ENCODE data around the gene GBA2. TPM values are rescaled to one million over a fixed set of nuclear protein-coding genes. Genes with fewer than 3 reads are reported as not detected.

The GBA2 gene
- total RNA-seq, 2 experiments from 2014 or later, result 19.6 to 23.7 TPM

GRCh38 chr9:35789541-35789940 is 40.5 kb upstream of the GBA2 start:
- H3K4me3 Mint-ChIP-seq, result no peak overlapping the region
- CTCF ChIA-PET, result interaction anchor here (0.6 to 3.6 kb wide), 28 partner anchors 7 to 236 kb away, joined by 3 to 50 read pairs (median 5); partner anchors contain the start of genes CCDC107, FAM221B, HINT2 and RMRP
- no peak overlapping the region for H3K27ac Mint-ChIP-seq
- H3K27me3 Mint-ChIP-seq, result no peaks in the 10 kb centered on the region
- peaks cover 12% of the 10 kb centered on the region for H3K36me3 Mint-ChIP-seq (ENCODE audit: low read depth)
- H3K9me3 Mint-ChIP-seq (ENCODE audit: low read depth), result no peaks in the 10 kb centered on the region
- peaks cover 3% of the 10 kb centered on the region for H3K4me1 Mint-ChIP-seq
- POLR2A ChIA-PET, result no interaction called here
- DNase-seq (no peak), ATAC-seq (no peak)
- intact Hi-C loops (cut with DNase I, micrococcal nuclease), result no loop called here

DNA sequence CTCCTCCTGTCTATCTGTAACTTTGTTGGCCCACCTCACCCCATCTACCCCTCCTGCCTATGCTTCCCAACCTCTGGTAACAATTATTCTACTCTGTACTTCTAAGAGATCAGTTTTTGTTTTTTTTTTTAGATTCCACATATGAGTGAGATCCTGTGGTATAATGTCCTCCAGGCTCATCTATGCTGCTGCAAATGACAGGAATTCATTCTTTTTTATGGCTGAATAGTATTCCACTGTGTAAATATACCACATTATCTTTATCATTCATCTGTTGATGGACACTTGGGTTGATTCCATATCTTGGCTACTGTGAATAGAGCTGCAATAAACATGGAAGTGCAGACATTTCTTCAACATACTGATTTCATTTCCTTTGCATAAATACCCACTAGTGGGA is 34.4 kb upstream of the GBA2 start:
- no peak overlapping the region for H3K4me3 Mint-ChIP-seq
- no peak for DNase-seq
- no peaks in the 10 kb centered on the region for H3K9me3 Mint-ChIP-seq (ENCODE audit: low read depth)
- ATAC-seq, result no peak
- intact Hi-C loops (cut with DNase I, micrococcal nuclease), result no loop called here
- no peaks in the 10 kb centered on the region for H3K27me3 Mint-ChIP-seq
- H3K27ac Mint-ChIP-seq, result no peak overlapping the region
- ChIA-PET CTCF (interaction anchor here (1.0 kb wide), 1 partner anchor 99 kb away, joined by 3 read pairs; no protein-coding TSS in a partner anchor), POLR2A (no interaction called here)
- no peaks in the 10 kb centered on the region for H3K4me1 Mint-ChIP-seq
- peaks cover 26% of the 10 kb centered on the region for H3K36me3 Mint-ChIP-seq (ENCODE audit: low read depth)

DNA sequence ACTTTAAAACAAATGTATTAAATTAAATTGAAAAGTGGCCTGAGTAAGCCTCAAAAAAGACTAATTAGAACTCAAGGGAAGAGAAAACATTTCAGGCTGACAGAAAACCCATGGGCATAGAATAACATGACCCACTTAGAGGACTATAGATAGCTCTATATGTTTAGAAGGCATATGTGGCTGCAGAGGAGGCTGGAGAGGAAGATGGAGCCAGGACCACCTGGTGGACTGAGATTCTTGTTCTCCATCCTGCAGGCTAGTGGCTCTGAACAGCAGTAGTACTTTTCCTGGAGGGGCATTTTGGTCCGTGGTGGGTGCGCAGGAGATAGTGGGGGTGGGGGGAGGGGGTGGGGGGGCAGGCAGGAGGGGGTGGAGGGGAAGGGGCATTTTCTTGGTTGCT is 32.0 kb upstream of the GBA2 start:
- CTCF ChIA-PET, result interaction anchor here (0.5 to 1.1 kb wide), 2 partner anchors 9 to 88 kb away, joined by 3 to 6 read pairs; no protein-coding TSS in a partner anchor
- Mint-ChIP-seq H3K4me3 (no peak overlapping the region), H3K36me3 (ENCODE audit: low read depth) (peaks cover 23% of the 10 kb centered on the region), H3K27ac (no peak overlapping the region), H3K27me3 (no peaks in the 10 kb centered on the region), H3K4me1 (no peaks in the 10 kb centered on the region), H3K9me3 (ENCODE audit: low read depth) (no peaks in the 10 kb centered on the region)
- no peak for ATAC-seq
- intact Hi-C loops (cut with DNase I, micrococcal nuclease), result no loop called here
- no peak for DNase-seq
- POLR2A ChIA-PET, result no interaction called here

DNA sequence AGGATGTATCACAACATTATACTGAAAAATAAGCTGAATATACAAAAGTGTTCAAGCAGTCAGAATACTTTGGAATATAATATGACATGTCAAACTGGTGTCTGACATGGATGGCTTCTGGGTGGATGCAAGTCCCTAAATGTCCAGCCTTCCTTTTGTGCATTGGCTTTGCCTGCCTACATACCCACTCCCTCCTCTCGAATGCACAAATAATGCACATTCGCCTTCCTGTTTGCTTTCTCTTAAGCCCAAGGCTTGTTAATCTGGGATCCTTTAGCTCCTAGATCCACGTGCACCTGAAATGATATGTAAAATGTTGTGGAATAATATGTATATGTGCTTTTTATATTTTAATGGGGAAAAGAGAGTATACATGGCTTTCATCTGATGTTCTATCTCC is 29.5 kb upstream of the GBA2 start:
- Mint-ChIP-seq H3K4me3 (no peak overlapping the region), H3K36me3 (ENCODE audit: low read depth) (peaks cover 12% of the 10 kb centered on the region), H3K4me1 (no peaks in the 10 kb centered on the region), H3K27me3 (no peaks in the 10 kb centered on the region), H3K9me3 (ENCODE audit: low read depth) (no peaks in the 10 kb centered on the region), H3K27ac (no peak overlapping the region)
- ATAC-seq, result no peak
- intact Hi-C loops (cut with DNase I, micrococcal nuclease), result no loop called here
- CTCF ChIA-PET, result interaction anchor here (1.6 to 1.7 kb wide), 4 partner anchors 11 to 48 kb away, joined by 4 to 16 read pairs (median 6); no protein-coding TSS in a partner anchor
- DNase-seq, result no peak
- POLR2A ChIA-PET, result no interaction called here

DNA sequence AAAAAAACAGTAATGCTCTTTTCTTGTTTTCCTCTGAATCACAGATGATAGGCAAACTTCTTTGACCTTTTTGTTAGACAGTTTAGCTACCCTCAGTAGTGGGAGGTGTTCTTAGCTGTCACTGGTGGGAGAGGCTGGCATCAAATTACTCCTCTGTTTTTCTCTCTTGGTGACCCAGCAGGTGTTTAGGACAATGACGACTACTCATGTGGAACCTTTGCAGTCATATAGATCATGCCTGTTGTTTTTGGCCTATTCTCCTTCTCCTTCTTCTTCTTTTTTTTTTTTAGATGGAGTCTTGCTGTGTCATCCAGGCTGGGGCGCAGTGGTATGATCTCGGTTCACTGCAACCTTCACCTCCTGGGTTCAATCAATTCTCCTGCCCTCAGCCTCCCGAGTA is 27.0 kb upstream of the GBA2 start:
- Mint-ChIP-seq H3K9me3 (ENCODE audit: low read depth) (no peaks in the 10 kb centered on the region), H3K36me3 (ENCODE audit: low read depth) (peaks cover 8% of the 10 kb centered on the region), H3K4me1 (no peaks in the 10 kb centered on the region), H3K27ac (no peak overlapping the region), H3K4me3 (no peak overlapping the region), H3K27me3 (no peaks in the 10 kb centered on the region)
- ATAC-seq (peak; percentile 55), DNase-seq (no peak)
- intact Hi-C loops (cut with DNase I, micrococcal nuclease), result no loop called here
- POLR2A ChIA-PET, result interaction anchor here (0.6 to 1.1 kb wide), 2 partner anchors 28 to 120 kb away, joined by 3 to 4 read pairs; no protein-coding TSS in a partner anchor
- CTCF ChIA-PET, result interaction anchor here (0.9 to 2.7 kb wide), 6 partner anchors 13 to 106 kb away, joined by 3 to 17 read pairs (median 5); no protein-coding TSS in a partner anchor

- POLR2A ChIA-PET, result interaction anchor here (1.1 kb wide), 1 partner anchor 27 kb away, joined by 3 read pairs; no protein-coding TSS in a partner anchor
Measured at GRCh38 chr9:35774907-35775635, 26.0 kb upstream of the GBA2 start.

DNA sequence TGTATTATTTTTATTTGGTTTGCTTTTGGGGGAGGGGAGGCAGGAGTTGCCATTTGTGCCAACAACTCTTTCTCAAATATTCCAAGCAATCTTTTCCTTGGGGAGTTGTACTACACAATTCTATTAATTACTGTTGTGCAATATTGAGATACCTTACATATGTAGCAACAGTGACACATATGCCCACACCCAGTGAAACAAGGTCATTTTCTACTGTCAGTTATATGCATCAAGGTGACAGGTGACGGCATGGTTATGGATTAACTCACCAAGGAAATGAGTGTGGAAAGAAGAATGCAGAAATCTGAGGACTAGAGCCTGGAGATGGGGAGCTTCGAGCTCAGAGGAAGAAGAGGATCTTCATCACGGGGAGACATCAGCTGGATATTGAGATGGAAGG is 22.9 kb upstream of the GBA2 start:
- Mint-ChIP-seq H3K4me1 (peaks cover 2% of the 10 kb centered on the region), H3K4me3 (no peak overlapping the region), H3K27ac (no peak overlapping the region), H3K36me3 (ENCODE audit: low read depth) (no peaks in the 10 kb centered on the region), H3K9me3 (ENCODE audit: low read depth) (no peaks in the 10 kb centered on the region), H3K27me3 (no peaks in the 10 kb centered on the region)
- DNase-seq (no peak), ATAC-seq (no peak)
- POLR2A ChIA-PET, result no interaction called here
- CTCF ChIA-PET, result interaction anchor here (0.6 to 2.4 kb wide), 8 partner anchors 8 to 681 kb away, joined by 3 to 9 read pairs (median 4); partner anchors contain the start of gene SPAG8
- intact Hi-C loops (cut with DNase I, micrococcal nuclease), result no loop called here

More at GRCh38 chr9:35774907-35775635, 26.0 kb upstream of the GBA2 start:
- ATAC-seq, result no peak
- no peaks in the 10 kb centered on the region for H3K27me3 Mint-ChIP-seq
- CTCF ChIA-PET, result interaction anchor here (1.0 to 2.7 kb wide), 6 partner anchors 14 to 107 kb away, joined by 4 to 17 read pairs (median 5); no protein-coding TSS in a partner anchor
- H3K27ac Mint-ChIP-seq, result peak overlapping the region; percentile 33
- intact Hi-C loops (cut with DNase I, micrococcal nuclease), result loop anchor here in 1 of 2 experiments (2.0 kb wide), 1 partner anchor 20 kb away; no protein-coding TSS in a partner anchor
- no peaks in the 10 kb centered on the region for H3K9me3 Mint-ChIP-seq (ENCODE audit: low read depth)
- no peak overlapping the region for H3K4me3 Mint-ChIP-seq
- no peak for DNase-seq
- peaks cover 3% of the 10 kb centered on the region for H3K36me3 Mint-ChIP-seq (ENCODE audit: low read depth)
- H3K4me1 Mint-ChIP-seq, result no peaks in the 10 kb centered on the region

GRCh38 chr9:35771534-35771933 is 22.5 kb upstream of the GBA2 start:
- ATAC-seq (no peak), DNase-seq (no peak)
- ChIA-PET CTCF (interaction anchor here (0.6 to 2.4 kb wide), 7 partner anchors 9 to 680 kb away, joined by 3 to 9 read pairs (median 5); partner anchors contain the start of gene SPAG8), POLR2A (no interaction called here)
- H3K27ac Mint-ChIP-seq, result no peak overlapping the region
- no peaks in the 10 kb centered on the region for H3K9me3 Mint-ChIP-seq (ENCODE audit: low read depth)
- intact Hi-C loops (cut with DNase I, micrococcal nuclease), result no loop called here
- H3K4me3 Mint-ChIP-seq, result no peak overlapping the region
- H3K4me1 Mint-ChIP-seq, result peaks cover 4% of the 10 kb centered on the region
- H3K36me3 Mint-ChIP-seq (ENCODE audit: low read depth), result no peaks in the 10 kb centered on the region
- no peaks in the 10 kb centered on the region for H3K27me3 Mint-ChIP-seq

GRCh38 chr9:35771075-35771433 is 22.0 kb upstream of the GBA2 start:
- no peak overlapping the region for H3K27ac Mint-ChIP-seq
- H3K27me3 Mint-ChIP-seq, result no peaks in the 10 kb centered on the region
- POLR2A ChIA-PET, result no interaction called here
- peaks cover 7% of the 10 kb centered on the region for H3K4me1 Mint-ChIP-seq
- DNase-seq (no peak), ATAC-seq (no peak)
- CTCF ChIA-PET, result interaction anchor here (0.9 to 2.0 kb wide), 5 partner anchors 9 to 111 kb away, joined by 4 to 7 read pairs (median 5); partner anchors contain the start of gene SPAG8
- no peaks in the 10 kb centered on the region for H3K36me3 Mint-ChIP-seq (ENCODE audit: low read depth)
- H3K9me3 Mint-ChIP-seq (ENCODE audit: low read depth), result no peaks in the 10 kb centered on the region
- H3K4me3 Mint-ChIP-seq, result no peak overlapping the region
- intact Hi-C loops (cut with DNase I, micrococcal nuclease), result no loop called here

DNA sequence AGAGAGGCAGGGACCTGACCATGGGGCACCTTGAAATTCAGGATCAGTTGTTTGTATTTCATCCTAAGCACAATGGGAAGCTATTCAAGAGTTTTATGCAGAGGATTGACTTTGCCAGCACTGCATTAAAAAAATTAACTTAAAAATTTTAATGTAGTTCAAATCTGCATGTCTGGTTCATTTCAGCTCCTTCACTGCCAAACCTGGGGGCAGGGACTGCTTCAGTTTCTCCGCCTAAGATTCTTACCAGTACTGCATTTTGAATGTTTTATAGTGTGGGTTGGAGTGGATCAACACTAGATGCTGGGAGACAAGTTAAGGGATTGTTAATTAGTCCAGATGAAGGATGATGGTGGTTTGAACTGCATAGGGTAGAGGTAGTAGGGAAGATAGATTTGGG is 20.7 kb upstream of the GBA2 start:
- DNase-seq (no peak), ATAC-seq (no peak)
- ChIA-PET CTCF (interaction anchor here (1.9 kb wide), 1 partner anchor 13 kb away, joined by 4 read pairs; no protein-coding TSS in a partner anchor), POLR2A (no interaction called here)
- intact Hi-C loops (cut with DNase I, micrococcal nuclease), result no loop called here
- peaks cover 7% of the 10 kb centered on the region for H3K4me1 Mint-ChIP-seq
- H3K27ac Mint-ChIP-seq, result no peak overlapping the region
- no peak overlapping the region for H3K4me3 Mint-ChIP-seq
- H3K9me3 Mint-ChIP-seq (ENCODE audit: low read depth), result no peaks in the 10 kb centered on the region
- H3K27me3 Mint-ChIP-seq, result no peaks in the 10 kb centered on the region
- no peaks in the 10 kb centered on the region for H3K36me3 Mint-ChIP-seq (ENCODE audit: low read depth)

DNA sequence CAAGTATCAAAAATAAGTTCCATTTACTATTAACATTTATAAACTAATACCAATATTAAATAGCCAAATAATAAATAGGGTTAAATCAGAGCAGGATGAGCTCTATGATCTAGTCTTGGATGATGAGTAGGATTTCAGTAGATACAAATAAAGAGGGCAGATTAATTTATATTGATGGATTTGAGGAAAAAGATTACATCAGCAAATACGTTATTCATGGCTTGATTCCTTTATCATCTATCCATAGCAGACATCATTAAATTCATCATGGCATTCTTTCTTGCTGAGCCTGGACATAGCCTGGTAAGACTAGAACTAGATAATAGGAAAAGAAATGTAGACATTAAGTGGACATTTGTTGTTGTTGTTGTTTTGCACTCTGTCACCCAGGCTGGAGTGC is 18.4 kb upstream of the GBA2 start:
- intact Hi-C loops (cut with DNase I, micrococcal nuclease), result no loop called here
- no peak overlapping the region for H3K27ac Mint-ChIP-seq
- POLR2A ChIA-PET, result interaction anchor here (0.6 kb wide), 1 partner anchor 56 kb away, joined by 3 read pairs; no protein-coding TSS in a partner anchor
- H3K9me3 Mint-ChIP-seq (ENCODE audit: low read depth), result no peaks in the 10 kb centered on the region
- CTCF ChIA-PET, result interaction anchor here (0.7 kb wide), 1 partner anchor 91 kb away, joined by 3 read pairs; no protein-coding TSS in a partner anchor
- H3K4me1 Mint-ChIP-seq, result peaks cover 7% of the 10 kb centered on the region
- H3K27me3 Mint-ChIP-seq, result no peaks in the 10 kb centered on the region
- no peak for ATAC-seq
- H3K4me3 Mint-ChIP-seq, result no peak overlapping the region
- peaks cover 2% of the 10 kb centered on the region for H3K36me3 Mint-ChIP-seq (ENCODE audit: low read depth)
- no peak for DNase-seq
